ENCODE results near the gene BID.

Gene BID

DNA sequence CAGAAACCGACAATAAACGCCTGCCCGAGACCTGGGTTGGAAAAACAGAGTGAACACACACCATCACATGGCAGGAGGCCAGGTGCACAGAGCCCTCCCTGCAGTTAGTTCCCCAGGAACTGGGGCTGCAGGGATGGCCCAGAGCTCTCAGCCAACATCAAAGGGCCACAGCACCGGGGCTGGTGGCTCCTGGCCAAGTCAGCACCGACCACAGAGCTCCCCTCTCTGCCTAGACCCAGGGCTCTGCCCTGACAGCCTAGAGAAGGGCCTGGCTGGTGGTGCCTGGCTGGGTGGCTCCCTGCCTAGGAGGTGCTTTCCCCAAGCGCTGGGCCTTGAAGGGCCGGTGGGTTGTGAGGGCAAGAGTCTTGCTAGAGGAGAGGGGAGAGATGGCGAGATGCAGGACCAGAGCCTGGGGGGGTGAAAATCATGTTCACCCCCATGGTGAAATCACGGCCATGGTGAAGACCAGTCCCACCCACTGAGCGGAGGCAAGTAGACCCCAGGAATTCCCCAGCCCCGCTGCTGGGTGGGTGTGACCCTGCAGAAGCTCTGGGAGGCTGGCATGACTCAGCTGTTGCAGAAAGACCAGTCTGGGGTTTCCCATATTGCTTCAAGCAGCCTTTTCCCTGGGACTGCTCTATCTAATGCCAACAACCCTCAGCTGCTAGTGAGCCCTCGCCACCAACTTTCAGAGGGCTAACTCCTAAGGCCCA lies 7.2 kb upstream of the BID start:
- DNase-seq (ENCODE audit: insufficient read length) = peak; percentile 66
- peak; percentile 62 for FAIRE-seq
- TF ChIP-seq POLR2AphosphoS5 (IDR thresholded peaks at IDR 0.05; ENCODE audit: low read depth, low read length) (no peak), POLR2A (IDR thresholded peaks at IDR 0.05; ENCODE audit: low read depth, low read length) (no peak), TAF1 (IDR thresholded peaks at IDR 0.05; ENCODE audit: borderline replicate concordance, low read depth, low read length) (no peak)

DNA sequence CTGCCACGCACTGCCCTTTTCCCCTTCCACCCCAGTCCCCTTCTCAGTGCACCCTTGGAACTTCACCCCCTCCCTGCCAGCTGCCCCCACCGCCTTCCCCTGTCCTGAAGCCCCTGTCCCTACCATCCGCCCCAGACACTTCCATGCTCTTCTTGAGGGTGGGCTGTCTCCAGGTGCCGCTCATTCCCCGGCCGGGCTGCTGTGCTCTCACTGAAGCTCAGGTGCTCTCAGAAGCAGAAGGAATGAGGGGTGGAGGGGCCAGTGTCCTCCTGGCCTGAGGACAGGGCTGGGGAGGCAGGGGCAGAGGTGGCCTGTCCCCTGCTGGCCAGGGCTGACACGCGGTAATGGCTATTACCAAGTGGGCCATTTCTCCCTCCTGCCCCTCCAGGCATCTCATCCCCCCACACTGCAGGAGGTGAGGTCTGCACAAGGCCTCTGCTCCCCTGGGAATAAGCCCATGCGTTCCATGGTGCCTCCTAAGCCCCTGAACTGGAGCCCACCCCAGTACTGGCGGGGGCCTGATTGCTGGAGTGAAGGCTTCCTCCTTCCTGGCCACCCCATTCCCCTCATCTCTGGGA lies 6.6 kb upstream of the BID start:
- DNase-seq (ENCODE audit: insufficient read length) (no peak), FAIRE-seq (peak; percentile 75)
- no peak for TF ChIP-seq POLR2AphosphoS5 (IDR thresholded peaks at IDR 0.05; ENCODE audit: low read depth, low read length)
- TF ChIP-seq TAF1 (IDR thresholded peaks at IDR 0.05; ENCODE audit: borderline replicate concordance, low read depth, low read length) = no peak
- peak; percentile 19; the same call in 1 of the 2 replicates for TF ChIP-seq POLR2A (IDR thresholded peaks at IDR 0.05; ENCODE audit: low read depth, low read length)

GRCh38 chr22:17780116-17780740 lies 6.0 kb upstream of the BID start:
- FAIRE-seq (no peak), DNase-seq (ENCODE audit: insufficient read length) (no peak)
- TF ChIP-seq TAF1 (IDR thresholded peaks at IDR 0.05; ENCODE audit: borderline replicate concordance, low read depth, low read length) (no peak), POLR2AphosphoS5 (IDR thresholded peaks at IDR 0.05; ENCODE audit: low read depth, low read length) (no peak; the same call in 1 of the 2 replicates), POLR2A (IDR thresholded peaks at IDR 0.05; ENCODE audit: low read depth, low read length) (no peak)

GRCh38 chr22:17779286-17780115 lies 5.2 kb upstream of the BID start:
- FAIRE-seq (peak; percentile 93), DNase-seq (ENCODE audit: insufficient read length) (peak; percentile 68)
- TF ChIP-seq POLR2AphosphoS5 (IDR thresholded peaks at IDR 0.05; ENCODE audit: low read depth, low read length) (peak; percentile 63; the same call in 1 of the 2 replicates), TAF1 (IDR thresholded peaks at IDR 0.05; ENCODE audit: borderline replicate concordance, low read depth, low read length) (no peak)

DNA sequence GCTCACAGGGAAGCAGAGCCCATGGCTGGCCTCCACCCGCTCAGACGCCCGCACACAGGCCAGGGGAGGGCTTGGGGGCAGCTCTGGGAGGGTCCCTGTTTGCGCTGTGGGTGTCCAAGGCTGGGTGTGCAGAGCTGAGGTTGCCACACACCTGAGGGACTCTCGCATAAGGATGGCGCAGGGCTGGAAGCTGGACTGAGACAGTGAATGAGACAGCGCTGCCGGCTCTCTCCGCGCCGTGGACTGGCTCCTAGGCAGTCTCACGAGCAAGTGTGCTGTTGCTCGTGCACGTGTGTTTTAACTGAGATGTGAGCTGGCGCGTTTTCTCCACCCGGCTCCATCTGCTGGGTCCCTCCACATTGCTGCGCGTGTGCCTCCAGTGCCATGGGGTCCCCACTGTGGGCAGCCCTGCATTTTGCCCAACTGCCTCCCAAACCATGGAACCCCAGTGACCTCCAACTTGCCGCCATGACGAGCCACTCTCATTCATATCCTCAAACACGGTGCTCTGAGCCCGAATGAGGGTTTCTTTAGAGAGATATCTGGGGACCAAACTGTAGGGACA lies 4.2 kb upstream of the BID start:
- FAIRE-seq (peak; percentile 38), DNase-seq (ENCODE audit: insufficient read length) (no peak)
- TF ChIP-seq POLR2AphosphoS5 (IDR thresholded peaks at IDR 0.05; ENCODE audit: low read depth, low read length) = peak; percentile 65; the same call in 1 of the 2 replicates
- peak; percentile 34 for TF ChIP-seq POLR2A (IDR thresholded peaks at IDR 0.05; ENCODE audit: low read depth, low read length)
- no peak for TF ChIP-seq TAF1 (IDR thresholded peaks at IDR 0.05; ENCODE audit: borderline replicate concordance, low read depth, low read length)

- FAIRE-seq (no peak), DNase-seq (ENCODE audit: insufficient read length) (no peak)
- TF ChIP-seq POLR2A (IDR thresholded peaks at IDR 0.05; ENCODE audit: low read depth, low read length) (no peak), POLR2AphosphoS5 (IDR thresholded peaks at IDR 0.05; ENCODE audit: low read depth, low read length) (no peak)
Observed at GRCh38 chr22:17777717-17778044, 3.4 kb upstream of the BID start.

- FAIRE-seq = peak; percentile 95
- TF ChIP-seq POLR2AphosphoS5 (IDR thresholded peaks at IDR 0.05; ENCODE audit: low read depth, low read length) = peak; percentile 93
- peak; percentile 77; the same call in 1 of the 2 replicates for TF ChIP-seq TAF1 (IDR thresholded peaks at IDR 0.05; ENCODE audit: borderline replicate concordance, low read depth, low read length)
- TF ChIP-seq POLR2A (IDR thresholded peaks at IDR 0.05; ENCODE audit: low read depth, low read length) = peak; percentile 92
Observed at GRCh38 chr22:17777005-17777716, 2.9 kb upstream of the BID start.

GRCh38 chr22:17775781-17776465 lies 1.7 kb upstream of the BID start:
- no peak for DNase-seq (ENCODE audit: insufficient read length)
- FAIRE-seq = no peak
- TF ChIP-seq TAF1 (IDR thresholded peaks at IDR 0.05; ENCODE audit: borderline replicate concordance, low read depth, low read length) (no peak), POLR2AphosphoS5 (IDR thresholded peaks at IDR 0.05; ENCODE audit: low read depth, low read length) (no peak), POLR2A (IDR thresholded peaks at IDR 0.05; ENCODE audit: low read depth, low read length) (no peak)

More at GRCh38 chr22:17777005-17777716, 2.9 kb upstream of the BID start:
- DNase-seq (ENCODE audit: insufficient read length) = peak; percentile 76

GRCh38 chr22:17774926-17775685 lies 837 bp upstream of the BID start:
- FAIRE-seq (peak; percentile 21), DNase-seq (ENCODE audit: insufficient read length) (no peak)
- TF ChIP-seq POLR2A (IDR thresholded peaks at IDR 0.05; ENCODE audit: low read depth, low read length) = no peak
- no peak for TF ChIP-seq POLR2AphosphoS5 (IDR thresholded peaks at IDR 0.05; ENCODE audit: low read depth, low read length)
- no peak for TF ChIP-seq TAF1 (IDR thresholded peaks at IDR 0.05; ENCODE audit: borderline replicate concordance, low read depth, low read length)

All from GM12892 (cell line).